ENCODE measurements around the gene IRF5. TPM values are rescaled to one million over a fixed set of nuclear protein-coding genes. Genes with fewer than 3 reads are reported as not detected.

Gene IRF5
- total and polyA plus RNA-seq, 10 of the 15 experiments (the other 5 are each of a cell fraction or from before 2014, with no cell fraction given), result 5.4 to 90.3 (median 61.7) TPM

GRCh38 chr7:128955981-128956380 lies 18.3 kb downstream of the IRF5 start:
- Histone ChIP-seq H3K4me2 (ENCODE audit: control insufficient read depth, insufficient read depth) (no peak overlapping the region), H3K27ac (ENCODE audit: control insufficient read depth, insufficient read depth) (peak overlapping the region; percentile 65; the same call in 1 of the 2 replicates), H3K9me3 (replicated peaks; ENCODE audit: control insufficient read depth, insufficient read depth, low read length) (no peaks in the 10 kb centered on the region), H3K79me2 (ENCODE audit: control insufficient read depth, insufficient read depth, low read length) (no peaks in the 10 kb centered on the region), H3K36me3 (ENCODE audit: control insufficient read depth in 2 of 2, insufficient read depth in 2 of 2, low read length in 1 of 2) (peaks cover 17 to 42% of the 10 kb centered on the region in 2 experiments), H3K4me1 (ENCODE audit: control insufficient read depth, insufficient read depth, low read length) (peaks cover 18% of the 10 kb centered on the region), H4K20me1 (ENCODE audit: control insufficient read depth, insufficient read depth) (no peaks in the 10 kb centered on the region), H3K9ac (ENCODE audit: control insufficient read depth, insufficient read depth, low read length) (no peak overlapping the region), H3K4me3 (no peak overlapping the region), H2AFZ (ENCODE audit: control insufficient read depth, low read depth, low read length) (no peak overlapping the region), H3K27me3 (replicated peaks in 1 of 2; ENCODE audit: control insufficient read depth in 2 of 2, insufficient read depth in 2 of 2, low read length in 1 of 2) (no peaks in the 10 kb centered on the region)
- intact Hi-C loops (cut with micrococcal nuclease; ENCODE audit: unreplicated experiment), result loop anchor here (5.0 kb wide), 1 partner anchor 136 kb away; no protein-coding TSS in a partner anchor
- ChIA-PET RAD21 (ENCODE audit: unreplicated experiment) (interaction anchor here (1.0 to 4.1 kb wide), 8 partner anchors 9 to 136 kb away, joined by 3 to 34 read pairs (median 4); no protein-coding TSS in a partner anchor), SMC1A (ENCODE audit: uncharacterized antibody, unreplicated experiment) (interaction anchor here (0.6 to 3.2 kb wide), 10 partner anchors 10 to 208 kb away, joined by 3 to 18 read pairs (median 4); partner anchors contain the start of gene IRF5), CTCF (interaction anchor here (1.4 to 3.9 kb wide), 4 partner anchors 13 to 133 kb away, joined by 4 to 23 read pairs (median 12); no protein-coding TSS in a partner anchor), POLR2A (interaction anchor here (0.8 to 10.3 kb wide), 5 partner anchors 7 to 22 kb away, joined by 3 to 107 read pairs (median 8); no protein-coding TSS in a partner anchor)
- no peak for TF ChIP-seq PAX5 (IDR thresholded peaks at IDR 0.05; ENCODE audit: borderline replicate concordance, low read depth, low read length)
- TF ChIP-seq EED (IDR thresholded peaks at IDR 0.05; ENCODE audit: low read depth), result no peak
- TF ChIP-seq HDAC2 (IDR thresholded peaks at IDR 0.05), result no peak
- TF ChIP-seq NFIC (IDR thresholded peaks at IDR 0.05; ENCODE audit: low read depth, low read length), result no peak
- TF ChIP-seq JUND (IDR thresholded peaks at IDR 0.05; ENCODE audit: low read depth, low read length), result no peak
- TF ChIP-seq CEBPZ (IDR thresholded peaks at IDR 0.05; ENCODE audit: low read depth, low read length), result no peak
- TF ChIP-seq FOXK2 (IDR thresholded peaks at IDR 0.05), result no peak
- no peak for TF ChIP-seq ESRRA (IDR thresholded peaks at IDR 0.05; ENCODE audit: low read length)
- TF ChIP-seq RAD21 (IDR thresholded peaks at IDR 0.05; ENCODE audit: insufficient read depth, low read depth, low read length), result no peak
- TF ChIP-seq IRF4 (IDR thresholded peaks at IDR 0.05; ENCODE audit: low read depth, low read length), result no peak
- TF ChIP-seq RELA (IDR thresholded peaks at IDR 0.05; ENCODE audit: borderline replicate concordance, partially characterized antibody), result no peak
- no peak for TF ChIP-seq PKNOX1 (IDR thresholded peaks at IDR 0.05)
- no peak for TF ChIP-seq KDM1A (IDR thresholded peaks at IDR 0.05; ENCODE audit: borderline replicate concordance)
- TF ChIP-seq E2F8 (IDR thresholded peaks at IDR 0.05; ENCODE audit: low read depth, partially characterized antibody), result no peak
- FAIRE-seq, result no peak
- in situ Hi-C loops (cut with MboI), result no loop called here
- BruUV-seq (replicated peaks), result no TSS peak
- ATAC-seq, result no peak
- no peak for DNase-seq (ENCODE audit: low read depth, low spot score)
